Endothelial cell of umbilical vein (primary cell): Measurements from ENCODE around the gene PPP4C.

Experiments used
- CTCF ChIP-seq, 2 donors: IDR thresholded peaks; 1 replicate in 1 of 2; 2 replicates in 1 of 2; pipeline ENCODE4 v1.5.1; 2011; ENCODE audit warnings: low read length in 2 of 2, mild to moderate bottlenecking in 2 of 2, moderate library complexity in 2 of 2, control low read depth in 1 of 2, inconsistent platforms in 1 of 2, low read depth in 1 of 2; ENCODE audit not compliant: insufficient read depth in 1 of 2; ENCODE audit errors: extremely low read depth in 1 of 2
- EZH2 ChIP-seq: IDR thresholded peaks from 2 replicates; pipeline ENCODE4 v1.6.1; 2012; ENCODE audit warnings: borderline replicate concordance, low read depth, mild to moderate bottlenecking, moderate library complexity, low read length, inconsistent platforms; ENCODE audit not compliant: severe bottlenecking
- FOS ChIP-seq: IDR thresholded peaks from 2 replicates; pipeline ENCODE4 v1.6.1; 2011; ENCODE audit warnings: mild to moderate bottlenecking, low read length, moderate library complexity, borderline replicate concordance; ENCODE audit not compliant: insufficient read depth
- MAX ChIP-seq: IDR thresholded peaks from 2 replicates; pipeline ENCODE4 v1.6.1; 2011; ENCODE audit not compliant: insufficient read depth, insufficient read length
- MYC ChIP-seq: IDR thresholded peaks from one replicate; pipeline ENCODE4 v1.6.1; 2011; ENCODE audit warnings: mild to moderate bottlenecking, low read depth, low read length
- POLR2A ChIP-seq: IDR thresholded peaks from 2 replicates; pipeline ENCODE4 v1.6.1; 2012; ENCODE audit warnings: low read depth, mild to moderate bottlenecking, control low read depth, low read length
- POLR2AphosphoS5 ChIP-seq: IDR thresholded peaks from 2 replicates; pipeline ENCODE4 v1.6.1; 2012; ENCODE audit warnings: low read depth, mild to moderate bottlenecking, control low read depth, low read length, moderate library complexity; ENCODE audit not compliant: insufficient read depth

- TF ChIP-seq EZH2 (no peak), POLR2A (no peak), CTCF (IDR thresholded peaks at IDR 0.05; ENCODE audit: extremely low read depth in 1 of 2, insufficient read depth in 1 of 2, low read depth in 1 of 2, low read length in 2 of 2) (no peak), POLR2AphosphoS5 (no peak), MYC (no peak), MAX (no peak), FOS (no peak)
These were observed 11.5 kb downstream of the PPP4C start for GRCh38 chr16:30087181-30087898.
